PC-3 (cell line): ENCODE measurements around the gene AOPEP.

Experiments used
- CTCF ChIP-seq: fragments of 300-600 bp; sonication (generic); conservative IDR thresholded peaks from 2 replicates; pipeline ENCODE4 v1.5.1; 2017; ENCODE audit warnings: antibody characterized with exemption, low read depth, mild to moderate bottlenecking, low read length
- EZH2 ChIP-seq: fragments of 300-600 bp; sonication (generic); IDR thresholded peaks from one replicate; pipeline ENCODE4 v1.6.1; 2017; ENCODE audit warnings: antibody characterized with exemption, mild to moderate bottlenecking, low read length; ENCODE audit not compliant: unreplicated experiment

DNA sequence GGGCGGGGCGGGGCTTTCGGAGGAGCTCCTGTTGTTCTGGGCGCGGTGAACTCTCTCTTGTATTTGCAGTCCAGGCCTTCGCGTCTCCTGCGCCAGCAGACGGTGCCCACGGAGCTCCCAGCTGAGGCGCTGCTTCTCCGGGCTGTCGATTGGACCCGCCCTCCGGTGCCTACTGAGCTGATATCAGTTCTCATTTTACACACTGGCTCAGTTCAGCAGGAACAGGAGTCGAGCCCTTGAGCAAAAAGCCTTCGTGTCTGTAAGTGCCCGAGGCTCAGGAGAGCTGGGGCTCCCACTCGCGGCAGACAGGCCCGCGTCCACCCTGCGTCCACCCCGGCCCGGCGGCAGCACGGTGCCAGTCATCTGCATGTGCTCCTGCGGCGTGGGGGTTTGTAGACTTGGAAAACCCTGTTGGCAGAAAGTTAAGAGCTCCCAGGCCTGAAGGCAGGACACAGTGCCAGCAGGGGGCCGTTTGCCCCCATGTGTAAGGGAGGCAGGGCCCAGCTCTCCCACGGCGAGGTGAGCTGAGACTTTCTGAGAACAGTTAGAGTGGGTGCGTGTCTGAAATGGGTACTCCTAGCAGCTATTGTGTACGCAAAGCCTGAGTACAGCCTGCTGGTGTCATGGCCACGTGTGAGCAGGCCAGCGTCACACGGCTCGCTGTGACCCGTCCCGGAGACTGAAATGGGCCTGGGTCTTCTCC, 359.5 kb downstream of the AOPEP start:
- no peak for TF ChIP-seq EZH2
- TF ChIP-seq CTCF: no peak
